K562 (cell line): ENCODE measurements around the gene ISM1. TPM values are rescaled to one million over a fixed set of nuclear protein-coding genes. Genes with fewer than 3 reads are reported as not detected.

Experiments
- ATAC-seq: fragments of 200-7000 bp; cut with Tn5 transposase; 3 replicates; pipeline ENCODE4 v1.9.1; 2020; ENCODE audit warnings: moderate library complexity
- BruUV-seq: library from RNA; stranded (reverse); fragments of 400-500 nt; replicated peaks from 2 replicates; lab custom pipeline; 2021; lab: Mats Ljungman, UMichigan
- CTCF ChIA-PET: fragments of 300-600 bp; formaldehyde crosslinking; extraction: SDS; loops from one replicate; lab custom pipeline; 2021; ENCODE audit warnings: low intra/inter-chr PET ratio; lab: Yijun Ruan, JAX
- POLR2A ChIA-PET: fragments of 300-600, 350-650 bp; sonication (Branson Sonifier 250); formaldehyde crosslinking; extraction: SDS; loops from one replicate; lab custom pipeline; 2021; ENCODE audit warnings: antibody characterized with exemption, inconsistent platforms; lab: Yijun Ruan, JAX
- DNase-seq, 4 experiments: peaks; one replicate each; pipeline versions ENCODE4 v3.0.0 to v3.0.0-alpha.2; 2011 to 2018; ENCODE audit warnings: low spot score in 3 of 4, mixed read lengths in 3 of 4; ENCODE audit errors: extremely low read depth in 1 of 4
- FAIRE-seq: peaks from 2 replicates; lab custom pipeline; 2011; peaks lifted over from hg19 to GRCh38; lab: Jason Lieb, UNC
- H2AFZ ChIP-seq: 2 replicates; pipeline ENCODE4 v1.6.0; 2011; ENCODE audit warnings: low read depth, low read length, control low read depth, inconsistent platforms
- H3K27ac ChIP-seq: fragments of 200-600 bp; 3 replicates; pipeline ENCODE4 v1.8.0; 2011; ENCODE audit warnings: low read depth, mild to moderate bottlenecking, control low read depth, inconsistent platforms, low read length, moderate library complexity, mixed read lengths; ENCODE audit errors: extremely low read depth
- H3K27me3 ChIP-seq, 2 experiments: fragments of 300-600 bp in 1 of 2; 2 replicates in 1 of 2; 3 replicates in 1 of 2; pipeline versions ENCODE4 v1.6.0 to v1.8.0; 2011; ENCODE audit warnings: inconsistent platforms in 2 of 2, low read length in 2 of 2, mild to moderate bottlenecking in 1 of 2, mixed read lengths in 1 of 2, moderate library complexity in 1 of 2; ENCODE audit not compliant: control insufficient read depth in 2 of 2, insufficient read depth in 2 of 2
- H3K36me3 ChIP-seq: fragments of 300-600 bp; 3 replicates; pipeline ENCODE4 v1.8.0; 2011; ENCODE audit warnings: mild to moderate bottlenecking, low read length, inconsistent platforms; ENCODE audit not compliant: control insufficient read depth, insufficient read depth
- H3K4me1 ChIP-seq, 2 experiments: fragments of 200-600 bp in 1 of 2; replicated peaks in 1 of 2; 2 replicates in 1 of 2; 3 replicates in 1 of 2; pipeline versions ENCODE4 v1.5.1 to v1.8.0; 2011; ENCODE audit warnings: inconsistent platforms in 2 of 2, low read length in 2 of 2, mild to moderate bottlenecking in 1 of 2, mixed read lengths in 1 of 2, moderate library complexity in 1 of 2; ENCODE audit not compliant: control insufficient read depth in 2 of 2, insufficient read depth in 2 of 2
- H3K4me2 ChIP-seq: 2 replicates; pipeline ENCODE4 v1.6.1; 2011; ENCODE audit warnings: low read length, control low read depth, inconsistent platforms, mixed read lengths; ENCODE audit not compliant: insufficient read depth
- H3K4me3 ChIP-seq: fragments of 200-600 bp; sonication (generic), shearing (Covaris generic); 2 replicates; pipeline ENCODE4 v1.5.1; 2016; ENCODE audit warnings: control low read depth, inconsistent platforms
- H3K79me2 ChIP-seq: fragments of 200-600 bp; 3 replicates; pipeline ENCODE4 v1.8.0; 2011; ENCODE audit warnings: low read length, inconsistent platforms; ENCODE audit not compliant: control insufficient read depth, insufficient read depth
- H3K9ac ChIP-seq, 2 experiments: 2 replicates each; pipeline versions ENCODE4 v1.6.0 to v1.6.1; 2011; ENCODE audit warnings: low read depth in 2 of 2, low read length in 2 of 2, control low read depth in 1 of 2, inconsistent platforms in 1 of 2, mild to moderate bottlenecking in 1 of 2, mixed read lengths in 1 of 2; ENCODE audit not compliant: insufficient read depth in 1 of 2
- H3K9me1 ChIP-seq: one replicate; pipeline ENCODE4 v1.6.0; 2011; ENCODE audit warnings: inconsistent platforms, mild to moderate bottlenecking, low read length, moderate library complexity; ENCODE audit not compliant: control insufficient read depth, insufficient read depth
- H3K9me3 ChIP-seq: replicated peaks from 2 replicates; pipeline ENCODE4 v1.5.1; 2011; ENCODE audit warnings: low read depth, low read length, inconsistent platforms; ENCODE audit not compliant: control insufficient read depth, insufficient read depth
- H4K20me1 ChIP-seq: replicated peaks from 2 replicates; pipeline ENCODE4 v1.6.1; 2011; ENCODE audit warnings: low read length, inconsistent platforms, mixed read lengths; ENCODE audit not compliant: control insufficient read depth, insufficient read depth
- BDP1 ChIP-seq: IDR thresholded peaks from 3 replicates; pipeline ENCODE4 v1.6.1; 2011; ENCODE audit not compliant: insufficient read length, insufficient read depth
- BRD9 ChIP-seq: fragments of 450-650 bp; IDR thresholded peaks from 2 replicates; pipeline ENCODE4 v1.6.1; 2018; ENCODE audit warnings: low read depth; ENCODE audit not compliant: partially characterized antibody
- GTF2E2 ChIP-seq: fragments of 200-800 bp; sonication (Bioruptor generic); IDR thresholded peaks from 2 replicates; pipeline ENCODE4 v1.6.1; 2016; ENCODE audit warnings: missing genetic modification characterization, missing compliant biosample characterization
- KLF16 ChIP-seq: IDR thresholded peaks from 2 replicates; pipeline ENCODE4 v1.6.1; 2016; ENCODE audit warnings: antibody characterized with exemption
- MYC ChIP-seq, 2 experiments: fragments of 250-450 bp in 1 of 2; sonication (Bioruptor Pico) in 1 of 2; IDR thresholded peaks; 2 replicates each; pipeline versions ENCODE4 v1.5.1 to v1.6.1; 2012 to 2021; ENCODE audit warnings: low read depth in 2 of 2, borderline replicate concordance in 1 of 2, improper control_type of control experiment in 1 of 2, low read length in 1 of 2, mild to moderate bottlenecking in 1 of 2, moderate library complexity in 1 of 2
- POU5F1 ChIP-seq: fragments of 150-350 bp; IDR thresholded peaks from 2 replicates; pipeline ENCODE4 v1.6.1; 2014; ENCODE audit warnings: borderline replicate concordance, low read length, low read depth, mild to moderate bottlenecking; ENCODE audit not compliant: partially characterized antibody
- PRPF4 ChIP-seq: fragments of 200-400 bp; formaldehyde crosslinking; IDR thresholded peaks from one replicate; pipeline ENCODE4 v1.6.1; 2017; ENCODE audit warnings: low read length, low read depth, mild to moderate bottlenecking; ENCODE audit not compliant: insufficient read depth, poor library complexity, severe bottlenecking
- SMC3 ChIP-seq: conservative IDR thresholded peaks from 2 replicates; pipeline ENCODE4 v1.6.1; 2011; ENCODE audit warnings: low read depth, low read length, improper control_type of control experiment; ENCODE audit not compliant: insufficient read depth
- TEAD2 ChIP-seq: fragments of 450-650 bp; IDR thresholded peaks from 2 replicates; pipeline ENCODE4 v1.6.1; 2016; ENCODE audit warnings: missing genetic modification characterization, control low read depth, missing compliant biosample characterization
- TRIM25 ChIP-seq: fragments of 450-650 bp; IDR thresholded peaks from 2 replicates; pipeline ENCODE4 v1.7.0; 2016; ENCODE audit warnings: borderline replicate concordance
- XRCC3 ChIP-seq: fragments of 450-650 bp; IDR thresholded peaks from 2 replicates; pipeline ENCODE4 v1.6.1; 2017; ENCODE audit warnings: mild to moderate bottlenecking, moderate library complexity
- ZNF165 ChIP-seq: fragments of 250-450 bp; sonication (Bioruptor Pico); IDR thresholded peaks from 2 replicates; pipeline ENCODE4 v1.4.0; 2020; ENCODE audit warnings: borderline replicate concordance
- ZNF707 ChIP-seq: fragments of 250-450 bp; sonication (Bioruptor Pico); conservative IDR thresholded peaks from 2 replicates; pipeline ENCODE4 v1.8.0; 2022; ENCODE audit warnings: inconsistent platforms, mild to moderate bottlenecking, moderate library complexity
- WGBS: fragments of 100-300 bp; shearing (Covaris generic); methylation state at CpG from one replicate; pipeline ENCODE4 v1.1.6; 2016; ENCODE audit warnings: low coverage, mixed read lengths; ENCODE audit not compliant: insufficient coverage; ENCODE audit errors: missing lambda C conversion rate; 5-methylcytosine and 5-hydroxymethylcytosine counted together
- in situ Hi-C: fragments of 300-500 bp; cut with MboI; formaldehyde crosslinking; loops from 4 replicates; pipeline ENCODE4 v1.15.0; 2018; ENCODE audit warnings: inconsistent platforms, mixed read lengths
- intact Hi-C: fragments of 100-400 bp; cut with micrococcal nuclease; formaldehyde crosslinking; loops from 2 replicates; pipeline ENCODE4 v1.14.2; 2022
- polyA plus RNA-seq, 8 experiments: library from polyadenylated mRNA; depleted of rRNA in 4 of 8; stranded (reverse) in 5 of 8; unstranded in 3 of 8; fragments of >200 nt; fragmentation: Nextera tagmentation in 2 of 8; fragmentation: Illumina TruSeq in 1 of 8; extraction: Ambion mirVana in 2 of 8; extraction: Trizol in 1 of 8; gene quantifications; 2 replicates each; pipeline versions ENCODE4 v1.2.1 to v1.2.3, GENCODE V29; 2011 to 2014; ENCODE audit warnings: inconsistent platforms in 1 of 8, missing spikeins in 1 of 8
- total RNA-seq, 7 experiments: library from RNA; depleted of rRNA in 6 of 7; stranded (reverse); fragments of >200 nt in 6 of 7; fragmentation: Illumina TruSeq in 2 of 7; extraction: Trizol in 2 of 7; gene quantifications; 2 replicates each; pipeline versions ENCODE4 v1.2.1 to v1.2.3, GENCODE V29; 2011 to 2021; ENCODE audit warnings: low replicate concordance in 1 of 7

Gene ISM1
- total and polyA plus RNA-seq, 9 of the 15 experiments (the other 6 are each of a cell fraction or from before 2014, with no cell fraction given) = not detected

- ChIA-PET CTCF (no interaction called here), POLR2A (no interaction called here)
- Histone ChIP-seq H3K9me1 (no peaks in the 10 kb centered on the region), H4K20me1 (no peaks in the 10 kb centered on the region), H3K4me3 (no peak overlapping the region), H2AFZ (no peak overlapping the region), H3K9ac (no peak overlapping the region), H3K27me3 (no peaks in the 10 kb centered on the region), H3K79me2 (no peaks in the 10 kb centered on the region), H3K4me1 (no peaks in the 10 kb centered on the region), H3K36me3 (no peaks in the 10 kb centered on the region), H3K4me2 (no peak overlapping the region), H3K27ac (no peak overlapping the region), H3K9me3 (no peaks in the 10 kb centered on the region)
- no peak for ATAC-seq
- FAIRE-seq = no peak
- in situ Hi-C loops = no loop called here
- WGBS = 5% methylated on average over 3 of the region's 3 CpGs
- TF ChIP-seq TEAD2 (no peak), BDP1 (no peak), BRD9 (no peak), MYC (IDR thresholded peaks at IDR 0.05; ENCODE audit: low read depth, low read length) (no peak), MYC (CRISPR knock-in tag; IDR thresholded peaks at IDR 0.05; ENCODE audit: borderline replicate concordance, low read depth) (no peak), SMC3 (no peak), XRCC3 (no peak), PRPF4 (no peak), ZNF707 (CRISPR knock-in tag) (no peak), GTF2E2 (no peak), TRIM25 (no peak), POU5F1 (no peak), ZNF165 (CRISPR knock-in tag) (no peak), KLF16 (no peak)
- DNase-seq = no peak
- no TSS peak for BruUV-seq
- intact Hi-C loops = no loop called here
These were observed 112.7 kb downstream of the ISM1 start for GRCh38 chr20:13333793-13334192.
